ENCODE data around the gene JMJD1C.

GRCh38 chr10:63258920-63259678 lies 206.7 kb downstream of the JMJD1C start:
- TF ChIP-seq, protein P1, sequence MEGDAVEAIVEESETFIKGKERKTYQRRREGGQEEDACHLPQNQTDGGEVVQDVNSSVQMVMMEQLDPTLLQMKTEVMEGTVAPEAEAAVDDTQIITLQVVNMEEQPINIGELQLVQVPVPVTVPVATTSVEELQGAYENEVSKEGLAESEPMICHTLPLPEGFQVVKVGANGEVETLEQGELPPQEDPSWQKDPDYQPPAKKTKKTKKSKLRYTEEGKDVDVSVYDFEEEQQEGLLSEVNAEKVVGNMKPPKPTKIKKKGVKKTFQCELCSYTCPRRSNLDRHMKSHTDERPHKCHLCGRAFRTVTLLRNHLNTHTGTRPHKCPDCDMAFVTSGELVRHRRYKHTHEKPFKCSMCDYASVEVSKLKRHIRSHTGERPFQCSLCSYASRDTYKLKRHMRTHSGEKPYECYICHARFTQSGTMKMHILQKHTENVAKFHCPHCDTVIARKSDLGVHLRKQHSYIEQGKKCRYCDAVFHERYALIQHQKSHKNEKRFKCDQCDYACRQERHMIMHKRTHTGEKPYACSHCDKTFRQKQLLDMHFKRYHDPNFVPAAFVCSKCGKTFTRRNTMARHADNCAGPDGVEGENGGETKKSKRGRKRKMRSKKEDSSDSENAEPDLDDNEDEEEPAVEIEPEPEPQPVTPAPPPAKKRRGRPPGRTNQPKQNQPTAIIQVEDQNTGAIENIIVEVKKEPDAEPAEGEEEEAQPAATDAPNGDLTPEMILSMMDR (conservative IDR thresholded peaks at IDR 0.05; ENCODE audit: low read length) = no peak
- no peak for TF ChIP-seq EZH2phosphoT487 (IDR thresholded peaks at IDR 0.05; ENCODE audit: borderline replicate concordance)

Data from Loucy (cell line).